Mesenchymal stem cell (in vitro differentiated cells and primary cell): ENCODE measurements around the gene C16orf90.

Experiments used
- DNase-seq: peaks from one replicate; pipeline ENCODE4 v3.0.0-alpha.2; 2013
- H2AFZ ChIP-seq: one replicate; pipeline ENCODE4 v1.6.1; 2013; ENCODE audit warnings: low read depth, mild to moderate bottlenecking, control low read depth, inconsistent platforms, low read length, moderate library complexity
- H2AK5ac ChIP-seq: 2 replicates; pipeline ENCODE4 v1.6.1; 2013; ENCODE audit warnings: low read length, moderate library complexity, mild to moderate bottlenecking, inconsistent platforms; ENCODE audit not compliant: severe bottlenecking
- H2BK120ac ChIP-seq: one replicate; pipeline ENCODE4 v1.6.1; 2013; ENCODE audit warnings: low read depth, mild to moderate bottlenecking, inconsistent platforms, low read length, moderate library complexity
- H2BK12ac ChIP-seq, 2 experiments: one replicate each; pipeline ENCODE4 v1.6.1; 2013; ENCODE audit warnings: inconsistent platforms in 2 of 2, low read length in 2 of 2, mild to moderate bottlenecking in 2 of 2, moderate library complexity in 2 of 2, control low read depth in 1 of 2
- H2BK15ac ChIP-seq: one replicate; pipeline ENCODE4 v1.6.1; 2013; ENCODE audit warnings: mild to moderate bottlenecking, low read depth, inconsistent platforms; ENCODE audit not compliant: poor library complexity, severe bottlenecking
- H2BK5ac ChIP-seq: 2 replicates; pipeline ENCODE4 v1.6.1; 2013; ENCODE audit warnings: low read depth, mild to moderate bottlenecking, low read length, control low read depth, inconsistent platforms; ENCODE audit not compliant: poor library complexity, severe bottlenecking
- H3K14ac ChIP-seq, 2 experiments: one replicate each; pipeline ENCODE4 v1.6.1; 2013; ENCODE audit warnings: inconsistent platforms in 2 of 2, low read length in 2 of 2, control low read depth in 1 of 2, mild to moderate bottlenecking in 1 of 2, moderate library complexity in 1 of 2
- H3K18ac ChIP-seq, 2 experiments: one replicate each; pipeline ENCODE4 v1.6.1; 2013; ENCODE audit warnings: inconsistent platforms in 2 of 2, low read length in 2 of 2, control low read depth in 1 of 2, low read depth in 1 of 2, mild to moderate bottlenecking in 1 of 2
- H3K23ac ChIP-seq, 2 experiments: one replicate each; pipeline ENCODE4 v1.6.1; 2013; ENCODE audit warnings: inconsistent platforms in 2 of 2, low read length in 2 of 2, mild to moderate bottlenecking in 2 of 2, moderate library complexity in 2 of 2, control low read depth in 1 of 2
- H3K27ac ChIP-seq: 2 replicates; pipeline ENCODE4 v1.5.1; 2013; ENCODE audit warnings: mild to moderate bottlenecking, moderate library complexity, low read length, control low read depth, inconsistent platforms; ENCODE audit not compliant: poor library complexity, severe bottlenecking
- H3K27me3 ChIP-seq, 2 experiments: 2 replicates each; pipeline versions ENCODE4 v1.6.1 to v1.7.0; 2013; ENCODE audit warnings: low read length in 2 of 2, mild to moderate bottlenecking in 2 of 2, moderate library complexity in 2 of 2, control low read depth in 1 of 2, inconsistent platforms in 1 of 2; ENCODE audit not compliant: control insufficient read depth in 1 of 2, insufficient read depth in 1 of 2
- H3K36me3 ChIP-seq, 2 experiments: 2 replicates each; pipeline versions ENCODE4 v1.6.1 to v1.7.0; 2013; ENCODE audit warnings: low read length in 2 of 2, control low read depth in 1 of 2, inconsistent platforms in 1 of 2, low read depth in 1 of 2, mild to moderate bottlenecking in 1 of 2; ENCODE audit not compliant: insufficient read depth in 2 of 2, control insufficient read depth in 1 of 2
- H3K4ac ChIP-seq, 2 experiments: one replicate each; pipeline ENCODE4 v1.6.1; 2013; ENCODE audit warnings: inconsistent platforms in 2 of 2, low read length in 2 of 2, mild to moderate bottlenecking in 2 of 2, moderate library complexity in 2 of 2, control low read depth in 1 of 2, low read depth in 1 of 2
- H3K4me1 ChIP-seq: 2 replicates; pipeline ENCODE4 v1.6.1; 2013; ENCODE audit warnings: low read depth, low read length, control low read depth; ENCODE audit not compliant: control insufficient read depth, insufficient read depth
- H3K4me2 ChIP-seq: 2 replicates; pipeline ENCODE4 v1.6.1; 2013; ENCODE audit warnings: low read length, mild to moderate bottlenecking, inconsistent platforms; ENCODE audit not compliant: poor library complexity, severe bottlenecking
- H3K4me3 ChIP-seq, 2 experiments: 2 replicates each; pipeline versions ENCODE4 v1.5.1 to v1.7.0; 2013; ENCODE audit warnings: low read length in 2 of 2, mild to moderate bottlenecking in 2 of 2, control low read depth in 1 of 2, low read depth in 1 of 2; ENCODE audit not compliant: insufficient read depth in 1 of 2
- H3K79me1 ChIP-seq: replicated peaks from 2 replicates; pipeline ENCODE4 v1.6.1; 2013; ENCODE audit warnings: mild to moderate bottlenecking, control low read depth, low read length, inconsistent platforms; ENCODE audit not compliant: poor library complexity, severe bottlenecking
- H3K9ac ChIP-seq: 2 replicates; pipeline ENCODE4 v1.7.0; 2013; ENCODE audit warnings: mild to moderate bottlenecking, low read length, moderate library complexity
- H3K9me3 ChIP-seq: 2 replicates; pipeline ENCODE4 v1.7.0; 2013; ENCODE audit warnings: mild to moderate bottlenecking, low read length; ENCODE audit not compliant: control insufficient read depth
- H4K8ac ChIP-seq: one replicate; pipeline ENCODE4 v1.6.1; 2013; ENCODE audit warnings: inconsistent platforms, mild to moderate bottlenecking, low read length, moderate library complexity
- H4K91ac ChIP-seq: one replicate; pipeline ENCODE4 v1.6.1; 2013; ENCODE audit warnings: mild to moderate bottlenecking, low read length, inconsistent platforms
- WGBS: methylation state at CpG from one replicate; pipeline ENCODE4 v1.1.7; 2013; ENCODE audit warnings: mixed read lengths; 5-methylcytosine and 5-hydroxymethylcytosine counted together

Gene C16orf90

GRCh38 chr16:3467182-3467581, 28.1 kb downstream of the C16orf90 start:
- H4K91ac ChIP-seq, result no peak overlapping the region
- H3K79me1 ChIP-seq, result no peaks in the 10 kb centered on the region
- no peak overlapping the region for H2AFZ ChIP-seq

GRCh38 chr16:3465911-3466584, 29.2 kb downstream of the C16orf90 start:
- Histone ChIP-seq H4K8ac (no peak overlapping the region), H4K91ac (no peak overlapping the region), H2AK5ac (no peak overlapping the region)

More at GRCh38 chr16:3467182-3467581, 28.1 kb downstream of the C16orf90 start:
- no peak overlapping the region for H3K14ac ChIP-seq
- H2BK120ac ChIP-seq, result no peak overlapping the region
- H3K4me3 ChIP-seq, result no peak overlapping the region
- H4K8ac ChIP-seq, result no peak overlapping the region
- H3K36me3 ChIP-seq, result peaks cover 15 to 55% of the 10 kb centered on the region in 2 experiments
- no peak for DNase-seq
- no peaks in the 10 kb centered on the region for H3K9me3 ChIP-seq
- H2AK5ac ChIP-seq, result no peak overlapping the region
- H2BK15ac ChIP-seq, result no peak overlapping the region
- no peak overlapping the region for H3K9ac ChIP-seq
- H2BK5ac ChIP-seq, result no peak overlapping the region
- H3K4me1 ChIP-seq, result peaks cover 16% of the 10 kb centered on the region
- H3K27ac ChIP-seq, result no peak overlapping the region
- no peak overlapping the region for H2BK12ac ChIP-seq
- H3K27me3 ChIP-seq, result no peaks in the 10 kb centered on the region
- H3K23ac ChIP-seq, result peak overlapping the region in 1 of 2 experiments; percentile 73
- no peak overlapping the region for H3K18ac ChIP-seq
- WGBS, result 98% methylated on average over 8 of the region's 8 CpGs
- H3K4ac ChIP-seq, result no peak overlapping the region
- no peak overlapping the region for H3K4me2 ChIP-seq

GRCh38 chr16:3465301-3465700, 30.0 kb downstream of the C16orf90 start:
- H3K4ac ChIP-seq, result no peak overlapping the region
- no peak overlapping the region for H2AK5ac ChIP-seq
- H2BK120ac ChIP-seq, result no peak overlapping the region
- H4K91ac ChIP-seq, result no peak overlapping the region
- H2AFZ ChIP-seq, result no peak overlapping the region
- DNase-seq, result no peak
- no peaks in the 10 kb centered on the region for H3K27me3 ChIP-seq
- no peak overlapping the region for H3K4me2 ChIP-seq
- H3K9ac ChIP-seq, result no peak overlapping the region
- no peak overlapping the region for H3K4me3 ChIP-seq
- H3K9me3 ChIP-seq, result no peaks in the 10 kb centered on the region
- H2BK15ac ChIP-seq, result no peak overlapping the region
- no peak overlapping the region for H3K27ac ChIP-seq
- H3K18ac ChIP-seq, result no peak overlapping the region
- H2BK5ac ChIP-seq, result no peak overlapping the region
- WGBS, result 90% methylated on average over 12 of the region's 12 CpGs
- no peak overlapping the region for H3K14ac ChIP-seq
- no peak overlapping the region for H4K8ac ChIP-seq
- no peaks in the 10 kb centered on the region for H3K79me1 ChIP-seq
- H3K4me1 ChIP-seq, result peaks cover 14% of the 10 kb centered on the region
- peaks cover 15 to 42% of the 10 kb centered on the region in 2 experiments for H3K36me3 ChIP-seq
- H3K23ac ChIP-seq, result no peak overlapping the region
- H2BK12ac ChIP-seq, result no peak overlapping the region

More at GRCh38 chr16:3465911-3466584, 29.2 kb downstream of the C16orf90 start:
- H3K23ac ChIP-seq, result no peak overlapping the region
- no peak overlapping the region for H3K4me3 ChIP-seq
- H3K14ac ChIP-seq, result no peak overlapping the region
- H3K9ac ChIP-seq, result no peak overlapping the region
- 96% methylated on average over 21 of the region's 21 CpGs for WGBS
- no peak overlapping the region for H2BK5ac ChIP-seq
- no peak for DNase-seq
- no peak overlapping the region for H2BK120ac ChIP-seq
- no peak overlapping the region for H3K4me2 ChIP-seq
- H3K27ac ChIP-seq, result no peak overlapping the region
- peaks cover 16% of the 10 kb centered on the region for H3K4me1 ChIP-seq
- peaks cover 15 to 47% of the 10 kb centered on the region in 2 experiments for H3K36me3 ChIP-seq
- H3K27me3 ChIP-seq, result no peaks in the 10 kb centered on the region
- H3K4ac ChIP-seq, result no peak overlapping the region
- no peaks in the 10 kb centered on the region for H3K9me3 ChIP-seq
- H2BK12ac ChIP-seq, result no peak overlapping the region
- no peak overlapping the region for H2AFZ ChIP-seq
- no peak overlapping the region for H2BK15ac ChIP-seq
- no peaks in the 10 kb centered on the region for H3K79me1 ChIP-seq
- no peak overlapping the region for H3K18ac ChIP-seq

- H2BK12ac ChIP-seq, result no peak overlapping the region
- no peak overlapping the region for H4K8ac ChIP-seq
- peaks cover 15% of the 10 kb centered on the region for H3K4me1 ChIP-seq
- H3K9me3 ChIP-seq, result no peaks in the 10 kb centered on the region
- H2BK5ac ChIP-seq, result no peak overlapping the region
- H3K27ac ChIP-seq, result no peak overlapping the region
- no peak overlapping the region for H2AFZ ChIP-seq
- no peak overlapping the region for H3K4me3 ChIP-seq
- no peak overlapping the region for H3K4ac ChIP-seq
- H3K4me2 ChIP-seq, result no peak overlapping the region
- H3K14ac ChIP-seq, result no peak overlapping the region
- H3K18ac ChIP-seq, result no peak overlapping the region
- no peak overlapping the region for H3K9ac ChIP-seq
- no peaks in the 10 kb centered on the region for H3K27me3 ChIP-seq
- no peak overlapping the region for H2BK120ac ChIP-seq
- H3K23ac ChIP-seq, result no peak overlapping the region
- WGBS, result 74% methylated on average over 5 of the region's 8 CpGs
- DNase-seq, result no peak
- no peaks in the 10 kb centered on the region for H3K79me1 ChIP-seq
- H4K91ac ChIP-seq, result no peak overlapping the region
- H3K36me3 ChIP-seq, result peaks cover 9 to 10% of the 10 kb centered on the region in 2 experiments
- no peak overlapping the region for H2AK5ac ChIP-seq
- no peak overlapping the region for H2BK15ac ChIP-seq
These were observed 34.1 kb downstream of the C16orf90 start for GRCh38 chr16:3461151-3461550.
